ENCODE measurements around the gene BAHD1.

- TF ChIP-seq POLR2A (IDR thresholded peaks at IDR 0.05) (no peak), CTCF (IDR thresholded peaks at IDR 0.05) (no peak)
Observed at GRCh38 chr15:40428185-40428584, 12.6 kb upstream of the BAHD1 start.
